Subcutaneous abdominal adipose tissue (tissue), 5 donors: ENCODE measurements around the gene PKHD1.

Source experiments
- H3K27ac ChIP-seq: one replicate; pipeline ENCODE4 v1.7.0; 2013; ENCODE audit warnings: low read depth, mild to moderate bottlenecking, inconsistent platforms, low read length, moderate library complexity
- H3K27me3 ChIP-seq, 5 donors: one replicate each; pipeline ENCODE4 v1.7.0; 2013; ENCODE audit warnings: low read length in 5 of 5, inconsistent platforms in 1 of 5; ENCODE audit not compliant: control insufficient read depth in 5 of 5, insufficient read depth in 4 of 5
- H3K36me3 ChIP-seq, 5 donors: one replicate each; pipeline ENCODE4 v1.7.0; 2013; ENCODE audit warnings: low read length in 5 of 5; ENCODE audit not compliant: control insufficient read depth in 5 of 5, insufficient read depth in 5 of 5
- H3K4me1 ChIP-seq, 5 donors: one replicate each; pipeline ENCODE4 v1.7.0; 2013; ENCODE audit warnings: low read length in 5 of 5, mild to moderate bottlenecking in 3 of 5, moderate library complexity in 1 of 5; ENCODE audit not compliant: control insufficient read depth in 5 of 5, insufficient read depth in 5 of 5
- H3K4me3 ChIP-seq, 5 donors: one replicate each; pipeline ENCODE4 v1.7.0; 2013; ENCODE audit warnings: low read length in 5 of 5, low read depth in 1 of 5
- H3K9ac ChIP-seq, 5 donors: one replicate each; pipeline ENCODE4 v1.7.0; 2013; ENCODE audit warnings: low read length in 5 of 5, mild to moderate bottlenecking in 4 of 5, moderate library complexity in 3 of 5
- H3K9me3 ChIP-seq, 5 donors: one replicate each; pipeline ENCODE4 v1.7.0; 2013; ENCODE audit warnings: low read length in 5 of 5; ENCODE audit not compliant: control insufficient read depth in 5 of 5
- donor health status: healthy.
- donor health status: healthy.
- donor health status: healthy.
- donor health status: healthy.
- donor health status: healthy.

PKHD1 gene

DNA sequence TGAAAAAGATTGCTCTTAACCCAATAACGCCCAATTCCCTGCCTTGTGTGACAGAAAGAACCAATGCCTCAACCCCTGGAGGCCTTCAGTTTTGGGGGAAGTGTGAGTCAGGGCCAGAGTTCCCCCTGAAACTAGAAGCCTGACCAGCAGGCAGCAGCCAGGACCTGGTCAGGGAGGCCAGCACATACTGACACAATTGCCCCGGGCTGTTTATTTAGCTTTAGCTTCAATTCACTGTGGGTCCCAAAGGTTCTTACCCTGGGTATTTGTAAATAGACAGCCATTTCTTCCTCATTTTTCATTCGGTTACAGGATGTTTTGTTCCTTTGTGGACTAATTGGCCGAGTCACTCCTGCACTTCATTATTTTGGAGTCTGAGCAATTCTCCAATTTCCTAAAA, 195.6 kb downstream of the PKHD1 start:
- no peak overlapping the region for H3K27ac ChIP-seq
- no peaks in the 10 kb centered on the region for H3K27me3 ChIP-seq
- H3K36me3 ChIP-seq, result no peaks in the 10 kb centered on the region
- H3K4me3 ChIP-seq, result no peak overlapping the region
- no peaks in the 10 kb centered on the region for H3K9me3 ChIP-seq
- no peak overlapping the region for H3K9ac ChIP-seq
- H3K4me1 ChIP-seq, result no peaks in the 10 kb centered on the region

DNA sequence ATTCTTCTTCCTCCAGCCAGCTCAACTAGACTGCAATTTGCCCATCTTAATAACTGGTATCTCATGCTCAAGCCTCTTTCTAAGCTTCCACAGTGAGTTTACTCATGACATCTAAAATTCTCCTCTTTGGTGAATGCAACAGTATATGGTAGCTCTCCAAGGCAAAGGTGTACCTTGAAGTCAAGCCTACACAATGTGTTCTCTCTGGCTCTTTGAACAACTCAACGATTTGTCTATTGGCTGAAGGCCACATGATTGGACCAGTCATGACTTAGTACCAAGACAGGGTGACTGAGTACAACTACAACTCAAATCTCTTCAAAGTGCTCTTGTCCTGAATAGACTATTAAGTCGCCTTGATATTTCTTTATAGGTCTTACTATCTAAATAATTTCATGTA, 199.6 kb downstream of the PKHD1 start:
- H3K9ac ChIP-seq, result no peak overlapping the region
- H3K4me3 ChIP-seq, result no peak overlapping the region
- no peaks in the 10 kb centered on the region for H3K36me3 ChIP-seq
- no peaks in the 10 kb centered on the region for H3K9me3 ChIP-seq
- no peak overlapping the region for H3K27ac ChIP-seq
- no peaks in the 10 kb centered on the region for H3K27me3 ChIP-seq
- H3K4me1 ChIP-seq, result no peaks in the 10 kb centered on the region

GRCh38 chr6:51885957-51886356, 201.5 kb downstream of the PKHD1 start:
- H3K9me3 ChIP-seq, result no peaks in the 10 kb centered on the region
- no peaks in the 10 kb centered on the region for H3K4me1 ChIP-seq
- no peak overlapping the region for H3K9ac ChIP-seq
- no peak overlapping the region for H3K4me3 ChIP-seq
- no peak overlapping the region for H3K27ac ChIP-seq
- no peaks in the 10 kb centered on the region for H3K36me3 ChIP-seq
- no peaks in the 10 kb centered on the region for H3K27me3 ChIP-seq

DNA sequence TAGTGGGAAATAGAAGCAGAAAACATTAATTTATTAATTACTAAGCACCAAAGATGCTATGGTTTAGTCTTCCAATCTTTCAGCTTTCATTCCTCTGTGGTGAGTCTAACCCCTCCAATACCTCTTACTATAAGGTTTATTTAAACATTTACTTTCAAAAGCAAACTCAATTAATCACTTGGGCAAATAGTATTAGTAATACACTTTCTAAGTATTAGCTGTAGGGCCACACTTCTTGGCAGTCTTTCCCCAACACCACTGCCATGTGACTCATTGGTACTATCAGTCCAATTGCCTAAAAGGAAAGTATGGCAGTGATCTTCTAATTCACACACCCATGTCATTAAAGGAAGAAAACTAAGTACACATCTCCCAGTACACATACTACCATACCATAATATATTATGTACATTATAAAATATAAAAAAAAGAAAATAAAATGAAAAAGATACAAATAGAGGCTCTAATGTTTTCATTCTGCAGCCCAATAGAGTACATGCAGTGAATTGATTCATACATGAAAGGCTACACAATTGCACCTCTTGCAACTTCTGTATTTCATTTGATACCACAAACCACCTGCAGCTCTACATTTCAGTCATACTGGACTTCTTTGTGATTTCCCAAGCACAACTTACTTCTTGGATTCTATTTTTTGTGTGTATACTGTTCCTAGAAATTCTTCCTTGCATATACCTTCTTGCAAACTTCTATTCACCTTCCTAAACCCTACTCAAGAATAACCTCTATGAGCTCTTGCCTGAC, 218.6 kb downstream of the PKHD1 start:
- Histone ChIP-seq H3K27me3 (peaks cover 0 to 3% (median 0%) of the 10 kb centered on the region in 5 donors), H3K9ac (no peak overlapping the region), H3K4me3 (no peak overlapping the region), H3K4me1 (no peaks in the 10 kb centered on the region), H3K9me3 (no peaks in the 10 kb centered on the region), H3K27ac (no peak overlapping the region), H3K36me3 (no peaks in the 10 kb centered on the region)

DNA sequence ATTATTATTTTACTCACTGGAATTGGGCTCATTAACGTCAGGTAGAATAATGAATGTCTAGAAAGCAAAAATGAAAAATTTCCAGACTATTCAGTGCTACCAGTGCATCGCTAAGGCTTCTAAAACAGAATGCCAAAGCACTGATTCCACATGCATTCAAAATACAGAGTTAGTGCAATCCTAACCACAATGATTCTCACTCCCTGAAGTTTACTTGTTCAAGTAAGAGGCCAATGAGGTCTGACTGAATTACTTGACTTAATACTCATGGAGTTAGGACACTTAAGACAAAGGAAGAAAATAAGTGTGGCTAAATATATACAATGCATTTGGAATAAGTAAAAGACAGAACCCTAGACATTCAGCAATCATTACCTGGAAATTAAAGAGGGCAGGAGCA, 220.5 kb downstream of the PKHD1 start:
- no peaks in the 10 kb centered on the region for H3K4me1 ChIP-seq
- H3K4me3 ChIP-seq, result no peak overlapping the region
- H3K9ac ChIP-seq, result no peak overlapping the region

GRCh38 chr6:51865996-51866395, 221.4 kb downstream of the PKHD1 start:
- no peaks in the 10 kb centered on the region for H3K9me3 ChIP-seq
- no peak overlapping the region for H3K27ac ChIP-seq
- H3K4me1 ChIP-seq, result no peaks in the 10 kb centered on the region
- H3K9ac ChIP-seq, result no peak overlapping the region
- H3K27me3 ChIP-seq, result peaks cover 0 to 4% (median 0%) of the 10 kb centered on the region in 5 donors
- H3K4me3 ChIP-seq, result no peak overlapping the region
- H3K36me3 ChIP-seq, result no peaks in the 10 kb centered on the region

More for the DNA sequence above, 220.5 kb downstream of the PKHD1 start:
- H3K27ac ChIP-seq, result no peak overlapping the region
- H3K27me3 ChIP-seq, result peaks cover 0 to 4% (median 0%) of the 10 kb centered on the region in 5 donors
- H3K36me3 ChIP-seq, result no peaks in the 10 kb centered on the region
- no peaks in the 10 kb centered on the region for H3K9me3 ChIP-seq

DNA sequence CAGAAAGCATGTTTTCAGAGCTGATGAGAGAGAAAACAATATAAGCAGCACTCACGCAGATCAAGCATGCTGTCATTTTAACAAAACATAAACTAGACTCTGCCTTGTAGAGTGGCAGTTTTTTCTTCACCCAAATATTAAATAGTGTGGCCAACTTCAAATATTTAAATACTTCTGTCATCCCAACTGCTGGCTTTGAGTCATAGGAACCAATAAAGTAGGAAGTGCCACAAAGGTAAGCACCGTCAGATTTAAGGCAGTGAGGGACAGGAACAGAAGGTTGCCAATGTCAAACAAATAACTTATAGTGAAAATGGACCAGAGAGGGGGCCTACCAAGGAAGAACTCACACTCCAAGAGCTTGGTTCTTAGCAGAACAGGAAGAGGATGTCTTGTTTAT, 222.2 kb downstream of the PKHD1 start:
- H3K4me3 ChIP-seq, result no peak overlapping the region
- H3K9me3 ChIP-seq, result no peaks in the 10 kb centered on the region
- H3K4me1 ChIP-seq, result no peaks in the 10 kb centered on the region
- H3K9ac ChIP-seq, result no peak overlapping the region
- H3K36me3 ChIP-seq, result no peaks in the 10 kb centered on the region
- peaks cover 0 to 4% (median 0%) of the 10 kb centered on the region in 5 donors for H3K27me3 ChIP-seq
- no peak overlapping the region for H3K27ac ChIP-seq

GRCh38 chr6:51857134-51857533, 230.3 kb downstream of the PKHD1 start:
- Histone ChIP-seq H3K27me3 (no peaks in the 10 kb centered on the region), H3K36me3 (no peaks in the 10 kb centered on the region), H3K4me3 (no peak overlapping the region), H3K9me3 (no peaks in the 10 kb centered on the region), H3K27ac (no peak overlapping the region), H3K4me1 (no peaks in the 10 kb centered on the region), H3K9ac (no peak overlapping the region)

- Histone ChIP-seq H3K9ac (no peak overlapping the region), H3K27me3 (no peaks in the 10 kb centered on the region), H3K4me1 (no peaks in the 10 kb centered on the region), H3K4me3 (no peak overlapping the region), H3K36me3 (no peaks in the 10 kb centered on the region), H3K9me3 (no peaks in the 10 kb centered on the region), H3K27ac (no peak overlapping the region)
Measured at GRCh38 chr6:51856508-51856907, 230.9 kb downstream of the PKHD1 start.

DNA sequence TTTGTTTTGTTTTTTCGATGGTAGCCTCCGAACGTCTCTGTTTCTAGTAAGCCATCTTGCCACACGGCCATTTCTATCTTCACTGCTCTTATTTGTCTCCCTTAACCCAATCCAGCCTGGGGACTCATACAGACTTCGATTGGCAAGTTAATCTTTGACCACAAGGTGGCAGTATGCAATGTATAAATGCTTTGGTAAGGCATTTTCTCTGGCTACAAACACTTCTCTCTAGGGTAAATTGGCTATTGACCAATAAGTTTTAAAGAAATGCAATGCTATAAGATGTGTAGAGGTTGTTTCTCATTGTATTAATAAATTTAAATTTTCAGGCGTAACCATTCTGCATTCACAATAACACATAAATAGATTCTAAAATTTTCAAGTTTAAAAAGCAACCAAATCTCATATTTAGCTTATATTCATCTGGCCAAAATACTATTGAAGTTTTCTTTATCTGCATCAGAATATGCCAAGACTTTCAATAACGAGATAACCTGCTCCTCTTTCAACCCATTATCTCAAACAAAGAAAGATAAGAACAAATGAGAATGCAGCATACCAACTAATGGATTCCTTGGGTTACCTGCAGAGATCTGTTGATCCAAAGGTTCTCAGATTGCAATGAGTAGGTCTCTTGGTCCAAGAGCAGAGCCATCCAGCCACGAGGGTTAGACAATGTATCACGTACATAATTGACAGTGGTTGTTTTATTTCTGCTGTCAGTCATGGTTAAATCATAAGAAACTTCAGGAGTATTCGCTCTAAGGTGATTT, 231.9 kb downstream of the PKHD1 start:
- Histone ChIP-seq H3K9me3 (no peaks in the 10 kb centered on the region), H3K27ac (no peak overlapping the region), H3K36me3 (no peaks in the 10 kb centered on the region), H3K4me1 (no peaks in the 10 kb centered on the region), H3K27me3 (no peaks in the 10 kb centered on the region), H3K4me3 (no peak overlapping the region), H3K9ac (no peak overlapping the region)
